GM19395 (cell line): ENCODE data around the gene NEDD9.

Experiments used
- ATAC-seq: cut with Tn5 transposase; IDR thresholded peaks from one replicate; pipeline ENCODE4 v1.9.1; 2021; ENCODE audit warnings: mild to moderate bottlenecking, moderate library complexity; ENCODE audit not compliant: unreplicated experiment

Gene NEDD9

GRCh38 chr6:11183761-11184362, 48.6 kb downstream of the NEDD9 start:
- ATAC-seq, result no peak

GRCh38 chr6:11181478-11182136, 50.9 kb downstream of the NEDD9 start:
- ATAC-seq, result no peak

- no peak for ATAC-seq
Measured at GRCh38 chr6:11179419-11180202, 52.9 kb downstream of the NEDD9 start.

DNA sequence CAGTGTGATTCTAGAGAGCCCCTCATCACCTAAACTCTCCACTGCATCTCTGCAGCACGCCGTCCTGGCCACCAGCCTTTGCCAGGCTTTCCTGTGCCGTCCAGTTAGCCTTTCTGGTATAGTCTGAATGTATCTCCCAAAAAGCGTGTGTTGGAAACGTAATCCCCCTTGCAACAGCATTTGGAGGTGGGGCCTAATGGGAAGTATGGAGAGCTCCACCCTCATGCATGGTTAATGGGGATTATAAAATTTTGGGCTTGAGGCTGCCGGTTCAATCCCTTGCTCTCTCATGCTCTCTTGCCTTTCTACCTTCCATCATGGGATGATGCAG, 53.4 kb downstream of the NEDD9 start:
- ATAC-seq, result no peak

- ATAC-seq, result no peak
Measured at GRCh38 chr6:11177271-11177670, 55.2 kb downstream of the NEDD9 start.

DNA sequence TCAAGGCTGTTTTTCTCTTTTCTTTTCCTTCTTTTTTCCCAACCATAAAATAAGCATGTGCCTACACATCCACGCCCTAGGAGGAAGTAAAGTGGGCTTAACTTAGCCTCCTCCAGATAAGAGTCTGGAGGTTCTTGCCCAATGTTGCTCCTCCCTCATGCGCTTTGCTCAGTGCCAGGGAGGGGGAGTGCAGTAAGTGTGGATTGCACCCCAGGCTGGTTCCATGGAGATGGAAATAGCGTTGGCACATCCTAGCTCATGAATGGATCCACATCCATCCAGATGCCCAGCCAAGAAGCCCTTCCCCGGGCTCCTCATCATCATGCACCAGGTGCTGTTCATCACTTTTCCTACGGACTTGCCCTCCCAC, 58.2 kb downstream of the NEDD9 start:
- no peak for ATAC-seq

DNA sequence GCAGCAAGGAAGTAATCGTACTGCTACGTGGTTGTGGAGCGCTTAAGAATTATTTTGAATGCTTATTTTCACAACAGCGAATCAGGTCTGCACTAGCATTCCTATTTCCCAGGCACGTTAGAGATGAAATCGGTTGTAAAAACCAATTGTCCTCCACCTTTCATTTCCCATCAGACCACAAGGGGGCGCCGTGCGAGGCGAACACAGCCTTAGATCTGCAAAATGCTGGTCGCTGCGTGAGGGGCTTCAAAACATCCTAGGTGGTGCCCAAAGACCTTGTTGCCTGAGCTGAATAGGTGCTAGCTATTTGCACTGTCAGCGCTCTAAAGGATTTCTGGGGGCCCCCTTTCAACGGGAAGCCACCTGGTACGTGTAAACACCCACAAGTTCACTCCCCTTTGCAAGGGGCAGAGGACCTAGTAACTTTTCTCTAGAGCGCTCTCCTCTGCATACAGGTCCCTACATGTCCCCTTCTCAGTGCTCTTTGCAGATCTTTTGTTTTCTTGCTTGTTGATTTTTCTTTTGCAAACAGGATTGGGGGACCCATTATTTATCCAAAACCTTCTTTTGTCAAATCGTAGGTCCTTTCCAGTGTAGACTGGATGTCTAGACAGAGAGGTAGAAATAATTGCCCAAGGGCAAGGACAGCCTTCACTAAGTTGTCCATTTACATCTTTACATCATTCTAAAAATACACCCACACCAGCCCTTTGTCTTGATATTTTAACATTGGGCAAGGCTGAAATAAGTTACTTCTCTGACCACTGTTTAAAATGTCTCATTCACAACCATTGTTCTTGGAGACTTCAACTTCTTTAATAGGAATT, 59.8 kb downstream of the NEDD9 start:
- ATAC-seq, result peak; percentile 70

GRCh38 chr6:11171952-11172351, 60.5 kb downstream of the NEDD9 start:
- ATAC-seq, result no peak

DNA sequence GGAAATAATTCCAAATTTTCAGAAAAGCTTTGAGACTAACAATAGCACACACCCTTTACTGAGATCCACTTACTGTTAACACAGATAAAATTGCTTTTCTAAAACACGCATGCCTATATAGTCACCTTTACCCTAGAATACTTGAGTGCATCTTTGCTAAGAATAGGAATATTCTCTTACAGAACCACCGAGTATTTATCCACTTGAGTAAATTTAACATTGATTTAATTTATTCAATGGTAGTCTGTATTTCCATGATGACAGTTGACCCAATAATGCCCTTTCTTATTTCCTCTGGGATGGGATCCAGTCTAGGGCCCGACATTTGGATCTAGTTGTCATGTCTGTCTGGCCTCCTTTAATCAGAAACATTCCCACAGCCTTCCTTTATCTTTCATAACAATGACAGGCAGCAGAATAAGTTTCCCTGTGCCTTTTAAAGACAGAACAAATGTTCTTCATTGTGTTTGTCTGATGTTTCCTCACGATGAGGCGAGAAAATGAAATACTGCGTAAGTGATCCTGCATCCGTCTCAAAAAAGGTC, 64.3 kb downstream of the NEDD9 start:
- no peak for ATAC-seq

DNA sequence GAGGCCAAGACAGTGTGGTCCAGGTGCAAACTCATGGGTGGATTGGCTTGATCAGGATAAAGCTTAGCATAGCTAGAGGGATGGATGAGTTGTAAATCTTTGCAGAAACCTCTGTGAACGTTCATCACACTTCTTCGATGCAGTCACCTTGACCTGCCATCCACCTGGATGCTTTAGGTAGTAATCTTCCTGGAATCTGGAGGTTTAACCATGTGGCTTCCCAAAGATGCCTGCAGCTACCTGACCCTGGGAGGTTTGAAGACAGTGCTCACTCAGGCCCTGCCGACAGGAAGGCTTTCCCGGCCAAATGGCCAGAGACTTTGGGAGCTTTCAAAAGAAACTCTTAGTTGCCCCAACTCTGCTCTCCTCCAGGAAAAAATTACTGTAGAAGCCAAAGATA, 65.5 kb downstream of the NEDD9 start:
- ATAC-seq, result no peak

DNA sequence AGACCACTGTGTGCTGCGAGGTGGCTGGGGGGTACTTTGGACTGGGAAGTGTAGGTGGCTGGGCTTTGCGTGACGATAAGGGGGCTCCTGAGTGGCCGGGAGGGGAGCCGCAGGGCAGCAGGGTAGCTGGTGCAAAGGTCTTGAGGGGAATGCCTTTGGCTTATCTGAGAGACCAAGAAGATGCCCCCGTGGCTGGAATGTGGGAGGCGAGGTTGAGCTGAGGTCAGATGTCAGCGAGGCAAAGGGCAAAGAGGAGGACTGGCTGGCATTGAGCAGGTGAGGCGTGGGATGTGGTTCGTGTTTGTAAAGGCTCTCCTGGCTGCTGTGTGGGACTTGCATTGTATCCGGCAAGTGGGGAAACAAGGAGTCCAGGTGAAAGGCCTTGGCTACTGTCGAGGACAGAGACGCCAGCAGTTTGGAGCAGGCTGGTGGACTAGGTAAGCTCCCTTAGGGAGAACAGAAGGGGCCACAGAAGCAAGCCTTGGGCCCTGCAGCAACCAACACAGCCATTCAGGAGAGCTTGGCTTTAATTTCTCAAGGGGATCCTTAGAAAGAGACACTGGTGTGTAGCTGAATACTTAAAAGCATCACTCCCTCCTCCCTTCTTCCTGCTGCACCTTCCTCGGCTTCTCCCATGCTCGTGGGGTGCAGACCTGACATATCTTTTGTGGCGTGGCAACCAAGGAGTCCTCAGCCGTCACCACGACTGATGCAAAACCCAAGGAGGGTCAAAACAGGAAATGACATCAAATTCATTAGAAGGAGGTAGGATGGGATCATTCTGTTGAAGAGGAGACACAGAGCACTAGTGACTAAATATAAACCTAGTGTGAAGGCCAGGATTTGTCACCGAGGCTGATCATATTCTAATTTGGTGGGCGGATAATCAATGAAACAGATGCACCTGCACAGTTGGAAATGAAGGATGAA, 67.5 kb downstream of the NEDD9 start:
- ATAC-seq, result no peak

- ATAC-seq, result no peak
Measured at GRCh38 chr6:11163932-11164331, 68.5 kb downstream of the NEDD9 start.

DNA sequence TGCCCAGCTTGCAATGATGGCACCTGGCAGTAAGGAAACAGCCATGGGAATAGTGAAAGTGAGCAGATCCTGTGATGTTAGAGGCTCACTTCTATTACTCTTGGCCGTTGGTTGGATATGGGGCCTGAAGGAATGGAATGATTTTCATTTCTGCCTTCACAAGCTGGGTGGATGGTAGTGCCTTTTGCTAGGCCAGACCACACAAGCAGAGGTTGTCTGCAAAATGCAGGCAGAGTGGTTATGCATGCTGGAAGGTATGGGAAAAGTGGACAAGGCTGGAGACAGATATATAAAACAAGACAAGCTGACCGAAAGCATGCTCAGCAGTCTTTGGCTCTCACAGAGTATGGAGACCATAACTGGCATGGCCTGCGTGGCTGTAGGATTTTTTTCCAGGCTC, 70.2 kb downstream of the NEDD9 start:
- no peak for ATAC-seq

DNA sequence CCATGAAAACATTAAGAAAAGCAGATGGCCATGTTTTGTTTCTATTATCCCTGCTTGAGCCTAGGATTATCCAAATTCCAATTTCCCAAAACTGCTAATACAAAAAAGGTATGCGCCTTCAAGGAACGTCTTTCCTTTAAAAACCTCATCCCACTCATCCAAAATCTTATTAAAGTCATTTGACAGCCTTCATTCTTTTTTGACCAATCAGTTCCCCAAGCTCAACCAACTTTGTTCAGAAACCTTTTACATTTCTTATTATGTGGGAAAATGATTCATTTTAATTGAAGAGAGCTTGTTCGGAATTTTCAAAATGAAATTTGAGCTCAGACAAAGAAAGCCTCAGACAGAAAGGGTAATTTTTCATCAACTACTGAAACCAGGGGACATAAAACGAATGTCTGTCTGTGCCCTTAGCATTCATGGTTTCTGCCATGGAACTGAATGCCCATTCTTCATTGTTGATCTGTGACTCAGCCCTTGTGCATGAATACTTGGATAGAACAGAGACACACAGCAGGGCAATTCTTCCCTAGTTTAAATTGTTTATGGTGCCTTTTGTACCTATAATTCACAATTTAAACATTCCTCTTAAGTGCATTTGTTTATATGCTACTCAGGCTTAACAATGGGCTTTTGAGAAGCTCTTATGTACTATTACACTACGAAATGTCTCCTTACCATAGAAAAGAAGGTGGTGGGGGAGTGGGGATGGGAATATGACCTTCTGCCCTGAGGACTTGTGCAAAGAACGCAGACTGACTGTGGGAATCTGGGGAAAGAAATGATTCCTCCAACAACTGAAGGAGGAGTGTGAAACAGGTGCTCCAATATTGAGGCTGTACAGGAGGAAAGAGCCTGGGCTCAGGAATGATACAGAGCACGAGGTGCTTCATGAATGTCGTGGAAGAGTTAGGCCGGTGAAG, 71.2 kb downstream of the NEDD9 start:
- ATAC-seq, result no peak

GRCh38 chr6:11160199-11160598, 72.3 kb downstream of the NEDD9 start:
- no peak for ATAC-seq

GRCh38 chr6:11155589-11155988, 76.9 kb downstream of the NEDD9 start:
- ATAC-seq, result no peak

DNA sequence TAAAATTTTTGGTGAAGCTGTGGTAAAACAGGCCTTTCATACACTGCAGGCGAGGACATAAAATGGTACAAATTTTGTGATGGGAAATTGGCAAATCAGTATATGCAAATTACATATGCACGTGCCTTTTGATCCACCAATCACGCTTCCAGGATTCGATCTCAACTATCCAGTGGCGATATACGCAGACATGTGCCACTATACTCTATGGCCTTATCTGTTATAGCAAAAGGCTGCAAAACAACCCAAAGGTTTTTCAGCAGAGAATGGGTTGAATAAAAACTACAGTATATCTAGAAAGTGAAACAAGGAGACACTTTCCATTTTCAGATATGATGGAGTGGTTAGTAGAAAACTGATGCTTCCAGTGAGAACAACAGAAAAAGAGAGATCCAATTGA, 79.0 kb downstream of the NEDD9 start:
- ATAC-seq, result no peak

GRCh38 chr6:11152581-11152980, 79.9 kb downstream of the NEDD9 start:
- no peak for ATAC-seq

DNA sequence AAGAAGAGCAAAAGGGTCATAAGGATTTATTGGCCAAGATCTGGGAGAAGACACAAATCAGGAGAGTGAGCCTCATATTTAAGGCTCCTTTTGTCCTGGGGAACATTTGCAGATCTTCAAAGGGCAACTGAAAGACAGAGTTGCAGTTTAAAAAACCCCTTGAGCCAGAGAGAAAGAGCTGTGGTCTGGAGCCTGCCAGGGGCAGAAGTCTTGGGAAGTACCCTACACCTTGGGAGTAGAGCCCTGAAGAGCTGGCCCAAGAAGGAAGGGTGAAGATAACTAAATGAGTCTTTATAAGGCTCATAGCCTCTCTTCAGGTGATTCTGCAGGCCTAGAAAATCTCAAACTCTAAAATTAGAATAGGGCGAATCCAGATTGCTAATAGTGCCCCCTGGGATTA, 81.0 kb downstream of the NEDD9 start:
- ATAC-seq, result no peak
